ENCODE results near the gene CAMKK2. TPM values are rescaled to one million over a fixed set of nuclear protein-coding genes. Genes with fewer than 3 reads are reported as not detected.
A peak's percentile ranks its signal among the peaks of the same experiment; 100 is the strongest.

The CAMKK2 gene
- total RNA-seq, 2 experiments from 2014 or later, result 27.6 to 29.1 TPM

DNA sequence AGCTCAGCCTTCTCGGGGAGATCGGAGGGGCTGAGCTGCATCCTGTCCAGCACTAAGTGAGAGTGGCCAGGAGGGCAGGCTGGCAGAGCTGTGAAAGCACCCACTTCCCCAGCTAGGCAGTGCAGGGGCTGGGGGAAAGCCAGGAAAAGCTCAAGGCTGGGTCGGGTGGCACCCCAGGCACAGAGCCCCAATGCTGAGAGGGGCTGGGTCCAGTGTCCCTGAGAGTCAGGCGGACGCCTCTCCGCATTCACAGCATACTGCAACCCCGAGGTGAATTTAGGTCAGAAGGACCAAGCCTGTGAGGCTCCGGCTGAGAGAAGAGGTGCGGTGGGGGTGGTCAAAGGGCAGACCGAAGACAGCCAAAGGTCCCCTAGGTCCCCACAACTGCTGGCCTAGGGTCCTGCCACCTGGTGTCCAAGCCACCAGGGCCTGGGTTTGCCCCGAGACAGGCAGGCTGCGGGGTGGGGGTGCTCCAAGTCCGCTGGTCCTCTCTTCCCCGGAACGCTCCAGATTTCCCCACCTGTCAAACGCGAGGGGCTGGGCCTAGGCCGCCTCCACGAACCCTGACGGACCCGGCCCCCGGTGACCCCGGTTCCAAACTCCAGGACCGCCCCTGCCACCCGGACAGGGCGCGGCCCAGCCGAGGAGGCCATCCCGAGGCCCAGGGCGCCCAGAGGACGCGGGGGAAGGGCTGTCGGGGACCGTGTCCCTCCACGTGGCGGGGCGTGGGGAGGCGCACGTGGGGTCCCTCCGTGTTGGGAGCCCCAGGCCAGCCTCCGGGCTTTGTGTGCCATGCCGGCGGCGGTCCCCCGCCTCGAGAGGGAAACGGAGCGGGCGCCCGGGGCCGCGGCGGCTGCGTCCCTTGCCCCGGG, 527 bp downstream of the CAMKK2 start:
- Mint-ChIP-seq H3K4me1 (peaks cover 46% of the 10 kb centered on the region), H3K36me3 (ENCODE audit: low read depth) (peaks cover 8% of the 10 kb centered on the region), H3K4me3 (peak overlapping the region; percentile 88), H3K27ac (peak overlapping the region; percentile 64), H3K27me3 (peaks cover 1% of the 10 kb centered on the region), H3K9me3 (no peaks in the 10 kb centered on the region)
- CTCF ChIA-PET, result interaction anchor here (0.5 to 1.2 kb wide), 4 partner anchors 39 to 870 kb away, joined by 3 to 4 read pairs (median 4); partner anchors contain the start of gene ANAPC5
- peak; percentile 31 for DNase-seq
- POLR2A ChIA-PET, result interaction anchor here (0.8 to 3.6 kb wide), 6 partner anchors 10 to 248 kb away, joined by 3 to 23 read pairs (median 7); partner anchors contain the start of gene RNF34

GRCh38 chr12:121295116-121295745, 1.3 kb downstream of the CAMKK2 start:
- Mint-ChIP-seq H3K4me3 (peak overlapping the region; percentile 88), H3K27ac (peak overlapping the region; percentile 64), H3K36me3 (ENCODE audit: low read depth) (peaks cover 9% of the 10 kb centered on the region), H3K27me3 (no peaks in the 10 kb centered on the region), H3K4me1 (peaks cover 43% of the 10 kb centered on the region), H3K9me3 (no peaks in the 10 kb centered on the region)
- peak; percentile 18 for DNase-seq
- POLR2A ChIA-PET, result interaction anchor here (0.8 to 3.6 kb wide), 5 partner anchors 9 to 105 kb away, joined by 4 to 23 read pairs (median 10); partner anchors contain the start of gene RNF34
- CTCF ChIA-PET, result interaction anchor here (0.6 kb wide), 1 partner anchor 57 kb away, joined by 3 read pairs; the partner anchor contains the start of gene ANAPC5

GRCh38 chr12:121294151-121294889, 2.2 kb downstream of the CAMKK2 start:
- CTCF ChIA-PET, result no interaction called here
- H3K27ac Mint-ChIP-seq, result no peak overlapping the region
- no peaks in the 10 kb centered on the region for H3K9me3 Mint-ChIP-seq
- H3K4me3 Mint-ChIP-seq, result no peak overlapping the region
- H3K36me3 Mint-ChIP-seq (ENCODE audit: low read depth), result peaks cover 13% of the 10 kb centered on the region
- POLR2A ChIA-PET, result interaction anchor here (3.6 kb wide), 2 partner anchors 70 to 106 kb away, joined by 12 to 23 read pairs; partner anchors contain the start of gene RNF34
- peaks cover 43% of the 10 kb centered on the region for H3K4me1 Mint-ChIP-seq
- no peak for DNase-seq
- H3K27me3 Mint-ChIP-seq, result no peaks in the 10 kb centered on the region

DNA sequence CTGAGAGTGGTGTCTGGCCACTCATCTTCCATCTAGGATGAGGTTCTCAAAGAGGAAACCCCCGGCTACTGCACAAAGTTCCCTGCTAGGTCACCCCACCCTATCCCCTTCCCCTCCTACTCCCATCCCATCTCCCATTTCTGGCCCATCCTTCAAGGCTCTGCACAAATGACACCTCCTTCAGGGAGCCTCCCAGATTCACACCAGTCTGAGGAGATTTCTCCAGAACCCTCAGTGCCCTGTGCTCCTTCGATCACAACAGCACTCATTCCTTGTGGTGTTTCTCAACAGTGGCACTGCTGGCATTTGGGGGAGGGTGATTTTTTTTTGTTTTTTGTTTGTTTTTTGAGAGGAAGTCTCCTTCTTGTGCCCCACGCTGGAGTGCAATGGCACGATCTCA, 2.9 kb downstream of the CAMKK2 start:
- H3K27me3 Mint-ChIP-seq, result no peaks in the 10 kb centered on the region
- ChIA-PET CTCF (no interaction called here), POLR2A (no interaction called here)
- H3K9me3 Mint-ChIP-seq, result no peaks in the 10 kb centered on the region
- peaks cover 42% of the 10 kb centered on the region for H3K4me1 Mint-ChIP-seq
- H3K36me3 Mint-ChIP-seq (ENCODE audit: low read depth), result peaks cover 13% of the 10 kb centered on the region
- H3K27ac Mint-ChIP-seq, result no peak overlapping the region
- no peak overlapping the region for H3K4me3 Mint-ChIP-seq
- no peak for DNase-seq

DNA sequence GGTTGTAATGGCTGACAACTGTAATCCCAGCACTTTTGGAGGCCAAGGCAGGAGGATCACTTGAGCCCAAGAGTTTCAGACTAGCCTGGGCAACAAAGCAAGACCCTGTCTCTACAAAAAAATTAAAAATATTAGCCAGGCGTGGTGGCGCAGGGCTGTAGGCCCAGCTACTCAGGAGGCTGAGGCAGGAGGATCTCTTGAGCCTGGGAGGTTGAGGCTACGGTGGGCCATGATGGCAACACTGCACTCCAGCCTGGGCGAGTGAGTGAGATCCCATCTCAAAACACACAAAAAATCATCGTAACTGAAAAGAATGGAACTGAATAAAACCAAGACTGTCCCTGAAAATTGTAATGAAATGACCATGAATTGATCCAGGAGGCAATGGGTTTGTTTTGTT, 6.1 kb downstream of the CAMKK2 start:
- Mint-ChIP-seq H3K27ac (no peak overlapping the region), H3K4me3 (no peak overlapping the region), H3K27me3 (no peaks in the 10 kb centered on the region), H3K4me1 (peaks cover 37% of the 10 kb centered on the region), H3K36me3 (ENCODE audit: low read depth) (peaks cover 13% of the 10 kb centered on the region), H3K9me3 (no peaks in the 10 kb centered on the region)
- CTCF ChIA-PET, result no interaction called here
- POLR2A ChIA-PET, result no interaction called here
- no peak for DNase-seq

- Mint-ChIP-seq H3K4me3 (no peak overlapping the region), H3K4me1 (peaks cover 33% of the 10 kb centered on the region), H3K36me3 (ENCODE audit: low read depth) (peaks cover 13% of the 10 kb centered on the region), H3K27me3 (no peaks in the 10 kb centered on the region), H3K9me3 (no peaks in the 10 kb centered on the region), H3K27ac (no peak overlapping the region)
- CTCF ChIA-PET, result no interaction called here
- POLR2A ChIA-PET, result no interaction called here
- DNase-seq, result no peak
Measured at GRCh38 chr12:121289962-121290361, 6.5 kb downstream of the CAMKK2 start.

DNA sequence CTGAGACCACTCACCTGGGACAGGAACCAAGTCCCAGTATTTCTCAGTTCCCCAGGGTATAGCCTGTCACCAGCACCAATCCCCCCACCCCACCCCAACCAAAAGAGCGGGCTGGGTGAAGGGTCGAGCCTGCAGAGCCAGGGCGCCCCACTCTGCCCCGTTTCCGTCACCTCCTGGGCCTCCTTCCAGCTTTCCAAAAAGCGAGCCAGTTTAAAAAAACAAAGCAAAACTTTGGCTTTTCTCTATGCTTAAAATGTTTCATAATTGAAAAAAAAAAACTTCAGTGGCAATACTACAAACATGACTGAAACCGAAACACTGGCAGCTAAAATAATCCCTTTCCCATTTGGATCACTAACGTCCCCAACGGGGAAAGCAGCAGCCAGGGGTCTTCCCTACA, 7.5 kb downstream of the CAMKK2 start:
- H3K27ac Mint-ChIP-seq, result no peak overlapping the region
- no peak overlapping the region for H3K4me3 Mint-ChIP-seq
- ChIA-PET POLR2A (no interaction called here), CTCF (no interaction called here)
- no peaks in the 10 kb centered on the region for H3K27me3 Mint-ChIP-seq
- H3K9me3 Mint-ChIP-seq, result no peaks in the 10 kb centered on the region
- DNase-seq, result no peak
- peaks cover 13% of the 10 kb centered on the region for H3K36me3 Mint-ChIP-seq (ENCODE audit: low read depth)
- H3K4me1 Mint-ChIP-seq, result peaks cover 27% of the 10 kb centered on the region

- CTCF ChIA-PET, result interaction anchor here (0.5 kb wide), 1 partner anchor 82 kb away, joined by 3 read pairs; no protein-coding TSS in a partner anchor
- Mint-ChIP-seq H3K4me1 (peaks cover 23% of the 10 kb centered on the region), H3K27me3 (no peaks in the 10 kb centered on the region), H3K9me3 (no peaks in the 10 kb centered on the region), H3K27ac (peak overlapping the region; percentile 44), H3K4me3 (no peak overlapping the region), H3K36me3 (ENCODE audit: low read depth) (peaks cover 11% of the 10 kb centered on the region)
- no peak for DNase-seq
- POLR2A ChIA-PET, result no interaction called here
Measured at GRCh38 chr12:121288158-121288845, 8.2 kb downstream of the CAMKK2 start.

- ChIA-PET CTCF (no interaction called here), POLR2A (no interaction called here)
- no peaks in the 10 kb centered on the region for H3K9me3 Mint-ChIP-seq
- peaks cover 17% of the 10 kb centered on the region for H3K4me1 Mint-ChIP-seq
- no peaks in the 10 kb centered on the region for H3K27me3 Mint-ChIP-seq
- H3K36me3 Mint-ChIP-seq (ENCODE audit: low read depth), result peaks cover 11% of the 10 kb centered on the region
- H3K27ac Mint-ChIP-seq, result no peak overlapping the region
- H3K4me3 Mint-ChIP-seq, result no peak overlapping the region
- no peak for DNase-seq
Measured at GRCh38 chr12:121287267-121287954, 9.1 kb downstream of the CAMKK2 start.

DNA sequence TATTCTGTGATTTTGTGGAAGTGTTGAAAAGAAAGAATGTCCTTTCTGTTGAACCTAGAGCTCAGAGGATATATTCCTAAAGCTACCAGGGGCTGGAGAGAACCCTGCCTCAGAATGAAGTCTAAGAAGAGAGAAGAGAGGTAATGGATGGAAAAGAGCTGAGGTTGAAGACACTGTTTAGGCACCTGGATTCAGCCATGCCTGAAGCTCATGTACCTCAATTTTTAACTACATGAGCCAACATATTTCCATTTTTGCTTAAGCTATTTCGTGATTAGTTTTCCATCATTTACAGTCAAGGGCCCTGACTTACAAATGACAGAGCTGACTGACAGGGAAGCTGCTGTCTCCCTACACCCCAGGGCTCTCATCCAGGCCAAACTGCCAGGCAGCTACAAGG, 10.7 kb downstream of the CAMKK2 start:
- POLR2A ChIA-PET, result interaction anchor here (1.1 to 1.2 kb wide), 2 partner anchors 9 to 47 kb away, joined by 3 to 4 read pairs; no protein-coding TSS in a partner anchor
- peaks cover 11% of the 10 kb centered on the region for H3K4me1 Mint-ChIP-seq
- CTCF ChIA-PET, result no interaction called here
- H3K9me3 Mint-ChIP-seq, result no peaks in the 10 kb centered on the region
- no peak overlapping the region for H3K27ac Mint-ChIP-seq
- H3K27me3 Mint-ChIP-seq, result no peaks in the 10 kb centered on the region
- peaks cover 10% of the 10 kb centered on the region for H3K36me3 Mint-ChIP-seq (ENCODE audit: low read depth)
- no peak for DNase-seq
- H3K4me3 Mint-ChIP-seq, result no peak overlapping the region

DNA sequence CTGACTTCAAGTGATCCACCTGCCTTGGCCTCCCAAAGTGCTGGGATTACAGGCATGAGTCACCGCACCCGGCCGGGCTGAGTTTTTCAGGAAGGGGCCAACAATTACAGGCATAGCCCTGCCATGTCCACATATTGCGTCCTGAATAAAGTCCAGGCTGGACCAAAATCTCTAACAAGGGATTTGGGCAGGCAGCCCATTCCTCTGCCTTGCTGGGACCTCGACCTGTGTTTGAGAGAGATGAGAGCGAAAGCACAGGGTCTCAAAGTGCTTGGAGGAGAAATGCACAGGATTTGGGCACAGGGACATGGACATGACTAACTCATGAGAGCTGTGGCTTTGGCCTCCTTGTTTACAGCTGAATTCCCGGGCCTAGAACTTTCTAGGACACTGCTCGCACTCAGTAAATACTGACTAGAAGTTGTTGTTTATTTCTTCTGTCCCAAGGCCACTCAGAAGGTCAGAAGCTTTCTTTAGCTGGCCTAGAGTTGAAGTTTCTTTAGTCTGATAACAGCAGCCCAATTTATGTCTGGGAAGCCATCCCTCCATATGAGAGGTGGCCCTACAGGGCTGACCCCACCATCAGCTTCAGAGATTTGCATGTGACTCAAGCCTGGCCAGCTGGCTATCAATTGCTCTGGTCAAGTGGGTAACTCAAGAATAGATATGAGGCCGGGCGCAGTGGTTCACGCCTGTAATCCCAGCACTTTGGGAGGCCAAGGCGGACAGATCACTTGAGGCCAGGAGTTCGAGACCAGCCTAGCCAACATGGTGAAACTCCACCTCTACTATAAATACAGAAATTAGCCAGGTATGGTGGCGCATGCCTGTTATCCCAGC, 11.7 kb downstream of the CAMKK2 start:
- Mint-ChIP-seq H3K4me1 (peaks cover 8% of the 10 kb centered on the region), H3K36me3 (ENCODE audit: low read depth) (peaks cover 7% of the 10 kb centered on the region), H3K4me3 (no peak overlapping the region), H3K9me3 (no peaks in the 10 kb centered on the region), H3K27ac (no peak overlapping the region), H3K27me3 (no peaks in the 10 kb centered on the region)
- DNase-seq, result no peak
- POLR2A ChIA-PET, result interaction anchor here (1.1 kb wide), 1 partner anchor 46 kb away, joined by 3 read pairs; no protein-coding TSS in a partner anchor
- CTCF ChIA-PET, result no interaction called here
